HepG2 (cell line): ENCODE results near the gene SPTB. TPM values are rescaled to one million over a fixed set of nuclear protein-coding genes. Genes with fewer than 3 reads are reported as not detected.

Experiments
- ARID5B ChIP-seq: IDR thresholded peaks from 2 replicates; pipeline ENCODE4 v1.4.0; 2020; ENCODE audit warnings: mild to moderate bottlenecking, missing genetic modification reagents
- E2F2 ChIP-seq: sonication (generic); formaldehyde crosslinking; IDR thresholded peaks from 2 replicates; pipeline ENCODE4 v1.4.0; 2020; ENCODE audit warnings: missing genetic modification reagents, borderline replicate concordance
- HNF1B ChIP-seq: sonication (generic); formaldehyde crosslinking; IDR thresholded peaks from 2 replicates; pipeline ENCODE4 v1.5.1; 2020; ENCODE audit warnings: mild to moderate bottlenecking, moderate library complexity, missing genetic modification reagents
- HNRNPK ChIP-seq: fragments of 200-400 bp; formaldehyde crosslinking; IDR thresholded peaks from 2 replicates; pipeline ENCODE4 v1.6.1; 2018; ENCODE audit warnings: low read length, low read depth, moderate library complexity, mild to moderate bottlenecking; ENCODE audit not compliant: poor library complexity, severe bottlenecking
- IKZF1 ChIP-seq: fragments of 450-650 bp; IDR thresholded peaks from 2 replicates; pipeline ENCODE4 v1.7.1; 2016
- PLSCR1 ChIP-seq: sonication (generic); formaldehyde crosslinking; IDR thresholded peaks from 2 replicates; pipeline ENCODE4 v1.5.0; 2020; ENCODE audit warnings: missing genetic modification reagents, mild to moderate bottlenecking, borderline replicate concordance
- RARA ChIP-seq: IDR thresholded peaks from 2 replicates; pipeline ENCODE4 v1.6.1; 2016; ENCODE audit warnings: missing genetic modification reagents, missing compliant biosample characterization
- SRY ChIP-seq: sonication (generic); formaldehyde crosslinking; IDR thresholded peaks from 2 replicates; pipeline ENCODE4 v1.8.0; 2022; ENCODE audit warnings: mild to moderate bottlenecking, missing genetic modification reagents
- TFDP2 ChIP-seq: sonication (generic); formaldehyde crosslinking; IDR thresholded peaks from 2 replicates; pipeline ENCODE4 v1.4.0; 2020; ENCODE audit warnings: missing genetic modification reagents
- ZNF253 ChIP-seq: sonication (generic); formaldehyde crosslinking; IDR thresholded peaks from 2 replicates; pipeline ENCODE4 v1.8.0; 2022; ENCODE audit warnings: mild to moderate bottlenecking, missing genetic modification reagents, borderline replicate concordance
- ZNF280B ChIP-seq: sonication (generic); formaldehyde crosslinking; IDR thresholded peaks from 2 replicates; pipeline ENCODE4 v1.5.0; 2020; ENCODE audit warnings: missing genetic modification reagents, mild to moderate bottlenecking, borderline replicate concordance
- ZNF331 ChIP-seq: sonication (generic); formaldehyde crosslinking; IDR thresholded peaks from 2 replicates; pipeline ENCODE4 v1.4.0; 2020; ENCODE audit warnings: missing genetic modification reagents
- ZNF619 ChIP-seq: sonication (generic); formaldehyde crosslinking; IDR thresholded peaks from 2 replicates; pipeline ENCODE4 v1.4.0; 2020; ENCODE audit warnings: mild to moderate bottlenecking, missing genetic modification reagents
- polyA plus RNA-seq, 8 experiments: library from polyadenylated mRNA; depleted of rRNA in 3 of 8; stranded (reverse) in 7 of 8; unstranded in 1 of 8; fragments of >200 nt; fragmentation: Illumina TruSeq in 4 of 8; extraction: Trizol in 4 of 8; gene quantifications; 2 replicates each; pipeline versions ENCODE4 v1.2.1 to v1.2.3, GENCODE V29; 2011 to 2016; ENCODE audit warnings: low read depth in 4 of 8, missing spikeins in 1 of 8, mixed read lengths in 1 of 8; ENCODE audit not compliant: insufficient read depth in 1 of 8
- total RNA-seq, 5 experiments: library from RNA; depleted of rRNA; stranded (reverse); fragments of >200 nt; fragmentation: Illumina TruSeq; extraction: Trizol; gene quantifications; 2 replicates each; pipeline ENCODE4 v1.2.3, GENCODE V29; 2016; ENCODE audit warnings: low read depth in 1 of 5
- TF ChIP-seq, protein P1 (sequence below): IDR thresholded peaks from 2 replicates; pipeline ENCODE4 v1.6.1; 2016; ENCODE audit warnings: low read depth, borderline replicate concordance
- TF ChIP-seq, protein P2 (sequence below): sonication (generic); formaldehyde crosslinking; IDR thresholded peaks from 2 replicates; pipeline ENCODE4 v1.4.0; 2020; ENCODE audit warnings: missing genetic modification reagents

SPTB gene
- total and polyA plus RNA-seq, 2 of the 13 experiments (the other 11 are each of a cell fraction or from before 2014, with no cell fraction given) = 0.01 to 0.02 TPM

GRCh38 chr14:64704143-64704742 is 175.5 kb downstream of the SPTB start, which contains the start of gene PLEKHG3 (continued):
- TF ChIP-seq ZNF280B (CRISPR knock-in tag) (peak; percentile 62), PLSCR1 (CRISPR knock-in tag) (no peak), HNF1B (peak; percentile 38; the same call in 1 of the 2 replicates), E2F2 (peak; percentile 25; the same call in 1 of the 2 replicates), HNRNPK (peak; percentile 96), ARID5B (CRISPR knock-in tag) (0 out of 2 replicates have a peak, but pooled peaks have one; percentile 25), ZNF253 (CRISPR knock-in tag) (no peak), ZNF331 (CRISPR knock-in tag) (peak; percentile 49; the same call in 1 of the 2 replicates), ZNF619 (no peak; the same call in 1 of the 2 replicates), RARA (peak; percentile 65), IKZF1 (no peak), SRY (CRISPR knock-in tag) (peak; percentile 79; the same call in 1 of the 2 replicates), TFDP2 (CRISPR knock-in tag) (peak; percentile 79)
- TF ChIP-seq, protein P1, sequence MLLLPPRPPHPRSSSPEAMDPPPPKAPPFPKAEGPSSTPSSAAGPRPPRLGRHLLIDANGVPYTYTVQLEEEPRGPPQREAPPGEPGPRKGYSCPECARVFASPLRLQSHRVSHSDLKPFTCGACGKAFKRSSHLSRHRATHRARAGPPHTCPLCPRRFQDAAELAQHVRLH = 0 out of 2 replicates have a peak, but pooled peaks have one; percentile 40
- TF ChIP-seq, protein P2, sequence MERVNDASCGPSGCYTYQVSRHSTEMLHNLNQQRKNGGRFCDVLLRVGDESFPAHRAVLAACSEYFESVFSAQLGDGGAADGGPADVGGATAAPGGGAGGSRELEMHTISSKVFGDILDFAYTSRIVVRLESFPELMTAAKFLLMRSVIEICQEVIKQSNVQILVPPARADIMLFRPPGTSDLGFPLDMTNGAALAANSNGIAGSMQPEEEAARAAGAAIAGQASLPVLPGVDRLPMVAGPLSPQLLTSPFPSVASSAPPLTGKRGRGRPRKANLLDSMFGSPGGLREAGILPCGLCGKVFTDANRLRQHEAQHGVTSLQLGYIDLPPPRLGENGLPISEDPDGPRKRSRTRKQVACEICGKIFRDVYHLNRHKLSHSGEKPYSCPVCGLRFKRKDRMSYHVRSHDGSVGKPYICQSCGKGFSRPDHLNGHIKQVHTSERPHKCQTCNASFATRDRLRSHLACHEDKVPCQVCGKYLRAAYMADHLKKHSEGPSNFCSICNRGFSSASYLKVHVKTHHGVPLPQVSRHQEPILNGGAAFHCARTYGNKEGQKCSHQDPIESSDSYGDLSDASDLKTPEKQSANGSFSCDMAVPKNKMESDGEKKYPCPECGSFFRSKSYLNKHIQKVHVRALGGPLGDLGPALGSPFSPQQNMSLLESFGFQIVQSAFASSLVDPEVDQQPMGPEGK (CRISPR knock-in tag) = peak; percentile 88
